IMR-90 (cell line): Measurements from ENCODE around the gene CD244. TPM values are rescaled to one million over a fixed set of nuclear protein-coding genes. Genes with fewer than 3 reads are reported as not detected.

ENCODE experiments used
- ATAC-seq: fragments of 200-7000 bp; cut with Tn5 transposase; 2 replicates; pipeline ENCODE4 v1.9.1; 2020; ENCODE audit warnings: low read depth, mild to moderate bottlenecking, moderate library complexity
- BruUV-seq: library from RNA; stranded (reverse); fragments of 400-500 nt; replicated peaks from 2 replicates; lab custom pipeline; 2021; lab: Mats Ljungman, UMichigan
- CTCF ChIA-PET: fragments of 300-600 bp; formaldehyde crosslinking; extraction: SDS; loops from one replicate; lab custom pipeline; 2021; ENCODE audit warnings: antibody characterized with exemption; lab: Yijun Ruan, JAX
- POLR2A ChIA-PET: fragments of 300-600 bp; sonication (Branson Sonifier 250); formaldehyde crosslinking; loops from one replicate; lab custom pipeline; 2022; ENCODE audit warnings: antibody characterized with exemption; ENCODE audit not compliant: unreplicated experiment; lab: Charles Lee
- DNase-seq: peaks from one replicate; pipeline ENCODE4 v3.0.0; 2013
- H2AFZ ChIP-seq: replicated peaks from 2 replicates; pipeline ENCODE3; 2013; ENCODE audit warnings: low read length, mild to moderate bottlenecking; ENCODE audit not compliant: poor library complexity
- H2AK5ac ChIP-seq: 2 replicates; pipeline ENCODE4 v1.6.1; 2013; ENCODE audit warnings: low read depth, low read length, inconsistent platforms
- H2AK9ac ChIP-seq: replicated peaks from 2 replicates; pipeline ENCODE3; 2013; ENCODE audit warnings: mild to moderate bottlenecking, low read depth, low read length, moderate library complexity; ENCODE audit not compliant: poor library complexity
- H2BK120ac ChIP-seq: 2 replicates; pipeline ENCODE4 v1.6.1; 2013; ENCODE audit warnings: low read depth, low read length, inconsistent platforms
- H2BK15ac ChIP-seq: 3 replicates; pipeline ENCODE4 v1.6.1; 2013; ENCODE audit warnings: low read depth, low read length, inconsistent platforms
- H2BK20ac ChIP-seq: 2 replicates; pipeline ENCODE4 v1.6.1; 2013; ENCODE audit warnings: low read depth, mild to moderate bottlenecking, inconsistent platforms, low read length, moderate library complexity
- H2BK5ac ChIP-seq: 2 replicates; pipeline ENCODE4 v1.6.1; 2013; ENCODE audit warnings: mild to moderate bottlenecking, low read depth, low read length, inconsistent platforms; ENCODE audit not compliant: poor library complexity, severe bottlenecking
- H3K14ac ChIP-seq: replicated peaks from 2 replicates; pipeline ENCODE4 v1.6.1; 2013; ENCODE audit warnings: low read depth, low read length, inconsistent platforms
- H3K18ac ChIP-seq: 2 replicates; pipeline ENCODE4 v1.6.1; 2013; ENCODE audit warnings: low read depth, low read length, control low read depth
- H3K23ac ChIP-seq: 2 replicates; pipeline ENCODE4 v1.6.1; 2013; ENCODE audit warnings: low read depth, low read length, inconsistent platforms
- H3K27ac ChIP-seq: 2 replicates; pipeline ENCODE4 v1.5.1; 2013; ENCODE audit warnings: mild to moderate bottlenecking, control low read depth, low read length; ENCODE audit not compliant: insufficient read depth
- H3K27me3 ChIP-seq: 2 replicates; pipeline ENCODE4 v1.6.1; 2013; ENCODE audit warnings: low read length; ENCODE audit not compliant: control insufficient read depth, insufficient read depth
- H3K36me3 ChIP-seq: 2 replicates; pipeline ENCODE4 v1.6.1; 2013; ENCODE audit warnings: low read length, mixed read lengths; ENCODE audit not compliant: control insufficient read depth, insufficient read depth
- H3K4ac ChIP-seq: 2 replicates; pipeline ENCODE4 v1.6.1; 2013; ENCODE audit warnings: low read depth, low read length, inconsistent platforms
- H3K4me1 ChIP-seq: 2 replicates; pipeline ENCODE4 v1.6.1; 2013; ENCODE audit warnings: low read length, mixed read lengths; ENCODE audit not compliant: control insufficient read depth, insufficient read depth
- H3K4me2 ChIP-seq: 2 replicates; pipeline ENCODE4 v1.6.1; 2013; ENCODE audit warnings: low read depth, mild to moderate bottlenecking, control low read depth, low read length, moderate library complexity
- H3K4me3 ChIP-seq: 2 replicates; pipeline ENCODE4 v1.5.1; 2013; ENCODE audit warnings: low read depth, mild to moderate bottlenecking, control low read depth, low read length, moderate library complexity; ENCODE audit not compliant: insufficient read depth
- H3K56ac ChIP-seq: 2 replicates; pipeline ENCODE4 v1.6.1; 2013; ENCODE audit warnings: low read length, inconsistent platforms; ENCODE audit not compliant: insufficient read depth; ENCODE audit errors: extremely low read depth
- H3K79me1 ChIP-seq, 2 experiments: 2 replicates each; pipeline ENCODE4 v1.6.1; 2013; ENCODE audit warnings: low read length in 2 of 2, inconsistent platforms in 1 of 2, low read depth in 1 of 2
- H3K9ac ChIP-seq: 2 replicates; pipeline ENCODE4 v1.6.1; 2013; ENCODE audit warnings: low read depth, low read length, control low read depth
- H3K9me1 ChIP-seq: 2 replicates; pipeline ENCODE4 v1.6.1; 2013; ENCODE audit warnings: low read length, inconsistent platforms; ENCODE audit not compliant: insufficient read depth
- H3K9me3 ChIP-seq: 2 replicates; pipeline ENCODE4 v1.6.1; 2013; ENCODE audit warnings: low read length; ENCODE audit not compliant: control insufficient read depth, insufficient read depth
- H4K20me1 ChIP-seq: 2 replicates; pipeline ENCODE4 v1.6.1; 2013; ENCODE audit warnings: low read length, inconsistent platforms; ENCODE audit not compliant: insufficient read depth
- H4K5ac ChIP-seq: 2 replicates; pipeline ENCODE4 v1.6.1; 2013; ENCODE audit warnings: mild to moderate bottlenecking, low read depth, low read length, control low read depth
- H4K8ac ChIP-seq, 2 experiments: 2 replicates each; pipeline ENCODE4 v1.6.1; 2013; ENCODE audit warnings: low read depth in 2 of 2, low read length in 2 of 2, control low read depth in 1 of 2, inconsistent platforms in 1 of 2
- H4K91ac ChIP-seq: 2 replicates; pipeline ENCODE4 v1.6.1; 2013; ENCODE audit warnings: low read depth, low read length, inconsistent platforms; ENCODE audit not compliant: insufficient read depth
- CEBPB ChIP-seq: IDR thresholded peaks from 2 replicates; pipeline ENCODE4 v1.6.1; 2012; ENCODE audit warnings: low read depth, low read length, improper control_type of control experiment
- CHD1 ChIP-seq: IDR thresholded peaks from 2 replicates; pipeline ENCODE4 v1.6.1; 2012; ENCODE audit warnings: low read depth, low read length, improper control_type of control experiment
- MXI1 ChIP-seq: IDR thresholded peaks from 2 replicates; pipeline ENCODE4 v1.6.1; 2012; ENCODE audit warnings: low read depth, mild to moderate bottlenecking, low read length, moderate library complexity, borderline replicate concordance
- NFE2L2 ChIP-seq: fragments of 150-350 bp; IDR thresholded peaks from 2 replicates; pipeline ENCODE4 v1.6.1; 2016; ENCODE audit warnings: low read depth, mild to moderate bottlenecking, low read length
- RCOR1 ChIP-seq: IDR thresholded peaks from 2 replicates; pipeline ENCODE4 v1.6.1; 2012; ENCODE audit warnings: mild to moderate bottlenecking, low read length, improper control_type of control experiment; ENCODE audit not compliant: insufficient replicate concordance
- RFX5 ChIP-seq: IDR thresholded peaks from 2 replicates; pipeline ENCODE4 v1.8.0; 2012; ENCODE audit warnings: low read depth, mild to moderate bottlenecking, low read length, moderate library complexity
- USF2 ChIP-seq: fragments of 150-350 bp; IDR thresholded peaks from 2 replicates; pipeline ENCODE4 v1.6.1; 2017; ENCODE audit warnings: mild to moderate bottlenecking, antibody characterized with exemption, low read length, low read depth
- WGBS, 2 experiments: methylation state at CpG; one replicate each; pipeline versions ENCODE4 v1.1.5 to v1.1.7; 2013; ENCODE audit warnings: missing lambda C conversion rate in 2 of 2; ENCODE audit not compliant: insufficient read length in 1 of 2; ENCODE audit errors: extremely low coverage in 2 of 2; 5-methylcytosine and 5-hydroxymethylcytosine counted together
- dilution Hi-C: fragments of 300-500 bp; cut with HindIII; formaldehyde crosslinking; loops from one replicate; pipeline ENCODE4 v1.14.3; 2018; ENCODE audit warnings: low sequenced_read_pairs; ENCODE audit not compliant: unreplicated experiment
- in situ Hi-C: fragments of 300-500 bp; cut with MboI; formaldehyde crosslinking; loops from 3 replicates; pipeline ENCODE4 v1.14.3; 2019; ENCODE audit warnings: low sequenced_read_pairs, inconsistent platforms, mixed read lengths
- intact Hi-C: fragments of 100-400 bp; cut with micrococcal nuclease; formaldehyde crosslinking; loops from 2 replicates; pipeline ENCODE4 v1.10.0; 2022
- polyA plus RNA-seq, 3 experiments: library from polyadenylated mRNA; depleted of rRNA; stranded (reverse); fragments of >200 nt; gene quantifications; 2 replicates each; pipeline ENCODE4 v1.2.3, GENCODE V29; 2012; ENCODE audit warnings: low replicate concordance in 1 of 3
- total RNA-seq: library from RNA; depleted of rRNA; stranded (reverse); fragments of >200 nt; gene quantifications from 2 replicates; pipeline ENCODE4 v1.2.3, GENCODE V29; 2012

Gene CD244
- total and polyA plus RNA-seq, 2 of the 4 experiments (the other 2 are of a cell fraction) = not detected

DNA sequence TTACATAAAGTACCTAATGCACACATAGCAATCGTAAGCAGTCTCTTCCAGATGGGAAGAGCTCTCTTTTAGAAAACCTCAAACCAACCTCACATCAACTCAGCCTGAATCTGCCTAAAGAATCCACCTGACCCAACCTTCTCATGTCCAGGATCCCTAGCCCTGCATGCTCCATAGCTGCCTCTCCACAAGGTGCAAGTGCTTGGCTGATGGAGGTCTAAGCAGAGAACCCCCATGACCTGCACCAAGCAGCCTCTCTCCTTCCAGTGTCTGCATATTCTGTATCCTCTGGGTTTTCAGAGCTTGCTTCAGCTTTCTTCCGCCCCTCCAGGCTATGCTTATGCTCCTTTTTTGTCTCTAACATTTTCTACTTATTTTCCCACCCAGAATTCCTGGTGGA, 64.2 kb downstream of the CD244 start:
- WGBS, 2 experiments = 0% methylated on average over 1 of the region's 2 CpGs; no CpG with 5 or more reads in 1 of the 2 experiments
- H2AK9ac ChIP-seq = no peak overlapping the region
- POLR2A ChIA-PET = no interaction called here

More for the DNA sequence above, 64.2 kb downstream of the CD244 start:
- Histone ChIP-seq H3K79me1 (no peaks in the 10 kb centered on the region), H4K8ac (no peak overlapping the region), H3K18ac (no peak overlapping the region), H3K27ac (no peak overlapping the region), H3K27me3 (no peaks in the 10 kb centered on the region), H2BK15ac (no peak overlapping the region), H2BK120ac (no peak overlapping the region), H3K4me2 (no peak overlapping the region), H3K9me3 (no peaks in the 10 kb centered on the region), H2AFZ (no peak overlapping the region), H3K9ac (no peak overlapping the region), H3K4me3 (no peak overlapping the region), H4K91ac (no peak overlapping the region), H3K36me3 (no peaks in the 10 kb centered on the region), H3K14ac (no peak overlapping the region), H3K4ac (no peak overlapping the region), H3K4me1 (no peaks in the 10 kb centered on the region), H3K23ac (no peak overlapping the region), H2BK20ac (no peak overlapping the region), H4K20me1 (no peaks in the 10 kb centered on the region), H2BK5ac (no peak overlapping the region), H3K9me1 (no peaks in the 10 kb centered on the region), H4K5ac (no peak overlapping the region), H2AK5ac (no peak overlapping the region), H3K56ac (no peak overlapping the region)
- DNase-seq = no peak
- no peak for ATAC-seq
- intact Hi-C loops = no loop called here
- TF ChIP-seq CHD1 (no peak), RCOR1 (no peak), RFX5 (no peak), USF2 (no peak), MXI1 (no peak), CEBPB (no peak), NFE2L2 (no peak)
- no TSS peak for BruUV-seq
- CTCF ChIA-PET = no interaction called here
- dilution Hi-C loops = no loop called here
- in situ Hi-C loops = no loop called here
